Subcutaneous abdominal adipose tissue (tissue), 5 donors: Measurements from ENCODE around the gene FKBP1B.
"Not testable (repeated sequence)": the region's sequence is repeated elsewhere in the genome, so short reads cannot be mapped to it uniquely, and the experiment has no call there.

Source experiments
- H3K27ac ChIP-seq: one replicate; pipeline ENCODE4 v1.7.0; 2013; ENCODE audit warnings: low read depth, mild to moderate bottlenecking, inconsistent platforms, low read length, moderate library complexity
- H3K27me3 ChIP-seq, 5 donors: one replicate each; pipeline ENCODE4 v1.7.0; 2013; ENCODE audit warnings: low read length in 5 of 5, inconsistent platforms in 1 of 5; ENCODE audit not compliant: control insufficient read depth in 5 of 5, insufficient read depth in 4 of 5
- H3K36me3 ChIP-seq, 5 donors: one replicate each; pipeline ENCODE4 v1.7.0; 2013; ENCODE audit warnings: low read length in 5 of 5; ENCODE audit not compliant: control insufficient read depth in 5 of 5, insufficient read depth in 5 of 5
- H3K4me1 ChIP-seq, 5 donors: one replicate each; pipeline ENCODE4 v1.7.0; 2013; ENCODE audit warnings: low read length in 5 of 5, mild to moderate bottlenecking in 3 of 5, moderate library complexity in 1 of 5; ENCODE audit not compliant: control insufficient read depth in 5 of 5, insufficient read depth in 5 of 5
- H3K4me3 ChIP-seq, 5 donors: one replicate each; pipeline ENCODE4 v1.7.0; 2013; ENCODE audit warnings: low read length in 5 of 5, low read depth in 1 of 5
- H3K9ac ChIP-seq, 5 donors: one replicate each; pipeline ENCODE4 v1.7.0; 2013; ENCODE audit warnings: low read length in 5 of 5, mild to moderate bottlenecking in 4 of 5, moderate library complexity in 3 of 5
- H3K9me3 ChIP-seq, 5 donors: one replicate each; pipeline ENCODE4 v1.7.0; 2013; ENCODE audit warnings: low read length in 5 of 5; ENCODE audit not compliant: control insufficient read depth in 5 of 5
- donor health status: healthy.
- donor health status: healthy.
- donor health status: healthy.
- donor health status: healthy.
- donor health status: healthy.

FKBP1B gene

DNA sequence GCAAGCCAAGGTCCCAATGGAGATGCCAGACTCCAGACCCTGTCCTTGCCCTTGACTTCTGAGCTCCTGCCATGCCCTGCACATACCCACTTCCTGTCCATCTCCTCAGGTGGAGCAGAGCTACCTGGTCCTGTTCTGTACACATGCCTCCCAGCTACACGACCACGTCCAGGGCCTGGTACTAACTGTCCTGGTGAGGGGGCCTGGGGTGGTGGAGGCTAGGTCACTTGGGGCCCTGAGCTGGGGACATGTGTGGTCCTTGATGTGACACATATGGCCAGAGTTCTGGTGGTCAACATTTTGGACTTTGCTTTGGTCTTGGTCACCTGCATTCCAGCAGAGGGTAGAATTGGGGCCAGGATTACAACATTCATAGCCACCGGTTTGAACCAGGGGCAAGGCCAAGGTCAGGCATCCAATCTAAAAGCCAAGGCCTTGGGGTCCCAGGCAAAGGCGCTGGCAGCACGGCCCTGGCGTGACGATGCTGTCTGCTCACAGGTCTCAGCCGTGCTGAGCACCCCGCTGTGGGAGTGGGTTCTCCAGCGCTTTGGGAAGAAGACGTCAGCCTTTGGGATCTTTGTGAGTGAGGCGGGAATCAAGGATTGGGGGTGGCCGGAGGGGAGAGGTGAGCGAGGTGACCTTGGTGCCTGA is 27.1 kb upstream of the FKBP1B start:
- Histone ChIP-seq H3K4me3 (no peak overlapping the region), H3K9me3 (no peaks in the 10 kb centered on the region), H3K4me1 (no peaks in the 10 kb centered on the region), H3K36me3 (peaks cover 0 to 41% (median 28%) of the 10 kb centered on the region in 5 donors), H3K27me3 (no peaks in the 10 kb centered on the region), H3K9ac (no peak overlapping the region), H3K27ac (no peak overlapping the region)

GRCh38 chr2:24022975-24023575 is 26.5 kb upstream of the FKBP1B start:
- Histone ChIP-seq H3K36me3 (peaks cover 0 to 41% (median 30%) of the 10 kb centered on the region in 5 donors), H3K9ac (no peak overlapping the region)

DNA sequence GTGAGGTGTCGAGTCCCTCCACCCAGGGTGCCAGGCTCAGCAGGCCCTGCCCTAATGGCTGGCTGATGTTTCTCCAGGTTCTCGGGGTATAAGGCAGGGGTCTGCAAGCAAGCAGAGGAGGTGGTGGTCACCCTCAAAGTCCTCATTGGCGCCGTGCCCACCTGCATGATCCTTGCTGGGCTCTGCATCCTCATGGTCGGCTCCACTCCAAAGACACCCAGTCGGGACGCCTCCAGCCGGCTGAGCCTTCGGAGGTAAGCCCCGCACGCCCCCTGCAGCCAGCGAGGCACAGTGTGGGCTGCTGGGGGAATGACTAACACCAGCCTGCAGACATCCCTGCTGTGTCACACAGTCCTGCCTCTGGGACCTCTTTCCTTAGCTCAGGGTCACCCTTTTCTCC is 25.5 kb upstream of the FKBP1B start:
- Histone ChIP-seq H3K4me3 (no peak overlapping the region), H3K9ac (no peak overlapping the region), H3K4me1 (no peaks in the 10 kb centered on the region), H3K9me3 (no peaks in the 10 kb centered on the region), H3K27ac (no peak overlapping the region), H3K36me3 (peaks cover 2 to 46% (median 31%) of the 10 kb centered on the region in 5 donors), H3K27me3 (no peaks in the 10 kb centered on the region)

More at GRCh38 chr2:24022975-24023575, 26.5 kb upstream of the FKBP1B start:
- Histone ChIP-seq H3K9me3 (no peaks in the 10 kb centered on the region), H3K4me3 (no peak overlapping the region), H3K27ac (no peak overlapping the region), H3K27me3 (no peaks in the 10 kb centered on the region), H3K4me1 (no peaks in the 10 kb centered on the region)

DNA sequence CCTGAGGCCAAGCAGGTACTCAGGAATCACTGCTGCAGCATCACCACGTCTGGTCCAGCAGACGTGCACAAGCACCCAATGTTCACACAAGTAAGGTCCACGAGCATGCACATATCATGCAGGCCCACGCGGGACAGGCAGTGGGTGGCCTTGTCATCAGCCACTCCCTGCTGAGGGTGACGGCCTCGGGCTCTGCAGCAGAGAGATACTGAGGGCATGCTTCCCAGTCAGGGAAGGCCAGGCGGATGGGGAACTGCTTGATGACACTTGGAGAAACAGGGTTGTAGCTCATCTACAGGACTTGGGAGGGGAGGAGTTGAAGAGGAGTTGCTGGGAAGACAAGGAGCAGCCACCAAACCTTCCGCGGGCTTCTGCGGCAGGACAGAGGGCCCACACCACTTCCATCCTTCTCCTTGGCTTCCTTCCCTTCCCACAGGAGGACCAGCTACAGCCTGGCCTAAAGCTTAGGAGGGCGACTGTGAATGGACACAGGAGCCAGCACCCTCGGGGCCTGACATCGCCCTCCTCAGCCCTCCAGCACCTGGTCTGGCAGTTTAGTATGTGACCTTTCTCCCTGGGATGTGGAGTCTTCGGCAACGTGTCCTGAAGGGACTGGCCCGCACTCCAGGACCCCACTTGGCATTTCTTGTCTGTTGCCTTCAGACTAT is 24.4 kb upstream of the FKBP1B start:
- Histone ChIP-seq H3K9ac (no peak overlapping the region), H3K9me3 (no peaks in the 10 kb centered on the region), H3K4me3 (no peak overlapping the region), H3K36me3 (peaks cover 8 to 57% (median 41%) of the 10 kb centered on the region in 5 donors), H3K27me3 (no peaks in the 10 kb centered on the region), H3K4me1 (no peaks in the 10 kb centered on the region), H3K27ac (no peak overlapping the region)

- peaks cover 16 to 68% (median 52%) of the 10 kb centered on the region in 5 donors for H3K36me3 ChIP-seq
- H3K27me3 ChIP-seq, result no peaks in the 10 kb centered on the region
- no peak overlapping the region for H3K27ac ChIP-seq
- no peak overlapping the region for H3K9ac ChIP-seq
- H3K9me3 ChIP-seq, result no peaks in the 10 kb centered on the region
- H3K4me3 ChIP-seq, result no peak overlapping the region
- H3K4me1 ChIP-seq, result no peaks in the 10 kb centered on the region
Measured at GRCh38 chr2:24026233-24026632, 23.3 kb upstream of the FKBP1B start.

DNA sequence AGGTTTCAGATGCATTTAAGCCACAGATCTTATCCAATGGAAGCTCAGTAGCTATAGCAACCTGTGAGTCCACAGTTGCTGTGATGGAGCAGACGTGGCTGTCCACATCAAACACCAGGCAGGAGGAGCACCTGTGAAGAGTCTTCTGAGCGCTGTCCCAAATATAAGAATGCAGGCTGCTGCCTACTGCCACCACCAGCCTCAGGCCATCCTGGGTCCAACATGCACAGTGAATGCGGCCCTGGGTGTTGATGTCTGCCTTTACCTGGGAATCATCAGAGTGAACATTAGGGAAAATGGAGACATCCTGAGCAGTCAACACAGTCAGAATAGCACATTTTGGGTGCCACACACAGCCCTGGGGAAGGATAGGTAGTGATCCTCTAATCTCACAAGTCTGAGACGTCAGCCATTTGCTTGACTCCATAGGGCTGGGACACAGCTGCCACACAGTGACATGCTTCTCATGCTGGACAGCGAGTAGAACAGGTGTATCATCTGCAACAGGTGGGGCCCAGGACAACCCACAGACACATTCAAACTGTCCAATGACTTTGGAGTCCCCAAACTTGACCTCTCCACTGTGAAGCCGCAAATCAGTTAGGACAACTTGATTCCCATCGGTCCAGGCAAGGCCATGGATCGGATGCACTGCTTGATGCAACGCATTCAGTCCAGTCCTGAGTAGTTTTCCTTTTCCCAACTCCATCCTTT is 10.6 kb upstream of the FKBP1B start:
- H3K4me1 ChIP-seq, result no peaks in the 10 kb centered on the region
- H3K36me3 ChIP-seq, result peaks cover 12 to 33% (median 27%) of the 10 kb centered on the region in 5 donors
- no peak overlapping the region for H3K9ac ChIP-seq
- H3K27ac ChIP-seq, result no peak overlapping the region
- H3K9me3 ChIP-seq, result no peaks in the 10 kb centered on the region
- no peaks in the 10 kb centered on the region for H3K27me3 ChIP-seq
- no peak overlapping the region for H3K4me3 ChIP-seq

DNA sequence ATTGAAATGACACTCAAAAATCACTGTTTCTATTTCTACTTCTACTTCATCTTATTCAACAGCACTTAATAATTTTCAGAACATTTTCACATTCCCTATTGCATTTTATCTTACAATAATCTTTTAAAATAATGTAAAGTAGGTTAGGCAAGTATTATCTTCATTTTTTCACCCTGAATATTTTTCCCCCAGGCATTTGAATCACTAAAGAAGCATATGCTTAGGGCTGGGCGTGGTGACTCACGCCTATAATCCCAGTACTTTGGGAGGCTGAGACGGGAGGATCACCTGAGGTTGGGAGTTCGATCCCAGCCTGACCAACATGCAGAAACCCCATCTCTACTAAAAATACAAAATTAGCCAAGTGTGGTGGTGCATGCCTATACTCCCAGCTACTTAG is 9.0 kb upstream of the FKBP1B start:
- no peaks in the 10 kb centered on the region for H3K4me1 ChIP-seq
- H3K27me3 ChIP-seq, result no peaks in the 10 kb centered on the region
- H3K9ac ChIP-seq, result no peak overlapping the region
- H3K9me3 ChIP-seq, result no peaks in the 10 kb centered on the region
- peaks cover 12 to 33% (median 27%) of the 10 kb centered on the region in 5 donors for H3K36me3 ChIP-seq
- H3K4me3 ChIP-seq, result no peak overlapping the region
- no peak overlapping the region for H3K27ac ChIP-seq

- not testable (repeated sequence) for H3K9ac ChIP-seq, H3K9me3 ChIP-seq, H3K27ac ChIP-seq, H3K27me3 ChIP-seq, H3K4me3 ChIP-seq
- Histone ChIP-seq H3K36me3 (peaks cover 5 to 13% (median 12%) of the 10 kb centered on the region in 5 donors), H3K4me1 (peaks cover 0 to 15% (median 14%) of the 10 kb centered on the region in 5 donors)
Measured at GRCh38 chr2:24043133-24043532, 6.4 kb upstream of the FKBP1B start.

DNA sequence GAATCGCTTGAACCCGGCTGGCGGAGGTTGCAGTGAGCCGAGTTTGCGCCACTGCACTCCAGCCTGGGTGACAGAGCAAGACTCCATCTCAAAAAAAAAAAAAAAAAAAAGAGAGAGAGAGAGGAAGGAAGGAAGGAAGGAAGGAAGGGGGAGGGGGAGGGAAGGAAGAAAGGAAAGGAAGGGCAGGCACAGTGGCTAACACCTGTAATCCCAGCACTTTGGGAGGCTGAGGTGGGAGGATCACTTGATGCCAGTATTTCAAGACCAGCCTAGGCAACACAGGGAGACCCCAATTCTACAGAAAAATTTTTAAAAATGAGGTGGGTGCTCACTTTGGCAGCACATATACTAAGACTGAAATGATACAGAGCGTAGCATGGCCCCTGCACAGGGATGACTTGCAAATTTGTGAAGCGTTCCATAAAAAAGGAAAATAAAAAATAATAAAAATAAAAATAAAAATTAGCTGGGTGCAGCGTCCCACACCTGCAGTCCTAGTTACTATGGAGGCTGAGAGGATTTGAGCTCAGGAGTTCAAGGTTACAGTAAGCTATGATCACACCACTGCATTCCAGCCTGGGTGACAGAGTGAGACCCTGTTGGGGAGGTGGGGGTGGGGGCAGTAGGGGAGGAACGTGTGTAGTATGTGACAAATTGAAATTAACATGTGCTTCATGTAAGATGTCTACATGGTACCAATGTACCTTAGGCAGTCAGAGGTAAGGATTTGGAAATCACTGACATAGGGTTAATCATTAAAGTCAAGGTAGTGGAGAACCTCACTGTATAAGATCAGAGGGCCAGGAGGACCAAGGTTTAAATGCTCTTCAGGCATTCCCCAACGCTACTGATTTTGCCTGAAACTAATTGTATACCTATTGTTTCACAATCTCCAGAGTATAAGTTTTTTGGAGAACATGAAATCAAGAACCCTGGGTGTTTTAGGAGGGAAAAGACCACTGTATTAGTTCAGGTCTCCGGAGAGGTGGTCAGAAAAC is 3.7 kb upstream of the FKBP1B start:
- no peaks in the 10 kb centered on the region for H3K36me3 ChIP-seq
- H3K9me3 ChIP-seq, result no peaks in the 10 kb centered on the region
- H3K4me1 ChIP-seq, result peaks cover 0 to 35% (median 31%) of the 10 kb centered on the region in 5 donors
- H3K27ac ChIP-seq, result no peak overlapping the region
- H3K27me3 ChIP-seq, result no peaks in the 10 kb centered on the region
- H3K9ac ChIP-seq, result no peak overlapping the region
- peak overlapping the region in 2 of 5 donors; percentile 78 to 84 for H3K4me3 ChIP-seq
